Dendritic cell treated with granulocyte-macrophage colony-stimulating factor and Interleukin-4, amounts not matched to agents 40 ng/mL and 50 ng/mL, for 4 days (primary cell): ENCODE results near the gene BMP7.

Source experiments
- H3K27ac Mint-ChIP-seq: one replicate; pipeline ENCODE4 v1.8.0; 2022; ENCODE audit warnings: mild to moderate bottlenecking, mixed read lengths
- H3K27me3 Mint-ChIP-seq: one replicate; pipeline ENCODE4 v1.8.0; 2022; ENCODE audit warnings: mild to moderate bottlenecking, mixed read lengths
- H3K36me3 Mint-ChIP-seq: one replicate; pipeline ENCODE4 v1.8.0; 2022; ENCODE audit warnings: low read depth, mixed read lengths
- H3K4me1 Mint-ChIP-seq: one replicate; pipeline ENCODE4 v1.8.0; 2022; ENCODE audit warnings: low read depth, mixed read lengths
- H3K4me3 Mint-ChIP-seq: one replicate; pipeline ENCODE4 v1.8.0; 2022; ENCODE audit warnings: mild to moderate bottlenecking, moderate library complexity, mixed read lengths
- H3K9me3 Mint-ChIP-seq: one replicate; pipeline ENCODE4 v1.8.0; 2022; ENCODE audit warnings: mixed read lengths
- intact Hi-C: fragments of 100-400 bp; cut with micrococcal nuclease; formaldehyde crosslinking; loops from one replicate; pipeline ENCODE4 v1.15.0; 2022

Gene BMP7

GRCh38 chr20:57266291-57267157 is at the start of gene BMP7:
BMP7 (minus strand) TSS chr20:57266641; CDS start chr20:57266122, 519 bp downstream.
- H3K36me3 Mint-ChIP-seq: no peaks in the 10 kb centered on the region
- H3K4me3 Mint-ChIP-seq: no peak within 1 kb of the TSS
- no peaks in the 10 kb centered on the region for H3K9me3 Mint-ChIP-seq
- H3K27ac Mint-ChIP-seq: no peak within 1 kb of the TSS
- peaks cover 86% of the 10 kb centered on the region for H3K27me3 Mint-ChIP-seq
- H3K4me1 Mint-ChIP-seq: no peaks in the 10 kb centered on the region
- intact Hi-C loops: no loop called here

- Mint-ChIP-seq H3K4me1 (no peaks in the 10 kb centered on the region), H3K9me3 (no peaks in the 10 kb centered on the region), H3K27ac (no peak overlapping the region), H3K27me3 (peaks cover 9% of the 10 kb centered on the region), H3K36me3 (no peaks in the 10 kb centered on the region), H3K4me3 (no peak overlapping the region)
- intact Hi-C loops: no loop called here
Measured at GRCh38 chr20:57315976-57316480, 49.6 kb upstream of the BMP7 start.

GRCh38 chr20:57315083-57315975 is 48.9 kb upstream of the BMP7 start:
- no peaks in the 10 kb centered on the region for H3K36me3 Mint-ChIP-seq
- H3K4me1 Mint-ChIP-seq: no peaks in the 10 kb centered on the region
- H3K27me3 Mint-ChIP-seq: peaks cover 6% of the 10 kb centered on the region
- no peak overlapping the region for H3K27ac Mint-ChIP-seq
- no peak overlapping the region for H3K4me3 Mint-ChIP-seq
- no peaks in the 10 kb centered on the region for H3K9me3 Mint-ChIP-seq
- intact Hi-C loops: no loop called here

GRCh38 chr20:57313951-57314350 is 47.5 kb upstream of the BMP7 start:
- H3K4me3 Mint-ChIP-seq: no peak overlapping the region
- peaks cover 7% of the 10 kb centered on the region for H3K27me3 Mint-ChIP-seq
- no peak overlapping the region for H3K27ac Mint-ChIP-seq
- no peaks in the 10 kb centered on the region for H3K9me3 Mint-ChIP-seq
- no peaks in the 10 kb centered on the region for H3K4me1 Mint-ChIP-seq
- intact Hi-C loops: no loop called here
- H3K36me3 Mint-ChIP-seq: no peaks in the 10 kb centered on the region

- Mint-ChIP-seq H3K27ac (no peak overlapping the region), H3K27me3 (peaks cover 5% of the 10 kb centered on the region), H3K9me3 (no peaks in the 10 kb centered on the region), H3K4me1 (no peaks in the 10 kb centered on the region), H3K4me3 (no peak overlapping the region), H3K36me3 (no peaks in the 10 kb centered on the region)
- intact Hi-C loops: no loop called here
Measured at GRCh38 chr20:57313230-57313629, 46.8 kb upstream of the BMP7 start.

- intact Hi-C loops: no loop called here
- H3K9me3 Mint-ChIP-seq: no peaks in the 10 kb centered on the region
- H3K4me3 Mint-ChIP-seq: no peak overlapping the region
- no peak overlapping the region for H3K27ac Mint-ChIP-seq
- H3K4me1 Mint-ChIP-seq: no peaks in the 10 kb centered on the region
- peaks cover 7% of the 10 kb centered on the region for H3K27me3 Mint-ChIP-seq
- H3K36me3 Mint-ChIP-seq: no peaks in the 10 kb centered on the region
Measured at GRCh38 chr20:57312138-57312537, 45.7 kb upstream of the BMP7 start.

- H3K4me3 Mint-ChIP-seq: no peak overlapping the region
- no peaks in the 10 kb centered on the region for H3K36me3 Mint-ChIP-seq
- no peaks in the 10 kb centered on the region for H3K4me1 Mint-ChIP-seq
- intact Hi-C loops: no loop called here
- no peak overlapping the region for H3K27ac Mint-ChIP-seq
- no peaks in the 10 kb centered on the region for H3K9me3 Mint-ChIP-seq
- peaks cover 7% of the 10 kb centered on the region for H3K27me3 Mint-ChIP-seq
Measured at GRCh38 chr20:57310821-57311514, 44.5 kb upstream of the BMP7 start.

- no peak overlapping the region for H3K27ac Mint-ChIP-seq
- intact Hi-C loops: no loop called here
- H3K27me3 Mint-ChIP-seq: peaks cover 7% of the 10 kb centered on the region
- H3K9me3 Mint-ChIP-seq: no peaks in the 10 kb centered on the region
- H3K4me1 Mint-ChIP-seq: no peaks in the 10 kb centered on the region
- H3K4me3 Mint-ChIP-seq: no peak overlapping the region
- H3K36me3 Mint-ChIP-seq: no peaks in the 10 kb centered on the region
Measured at GRCh38 chr20:57309544-57310115, 43.2 kb upstream of the BMP7 start.

GRCh38 chr20:57308451-57309271 is 42.2 kb upstream of the BMP7 start:
- intact Hi-C loops: no loop called here
- H3K4me3 Mint-ChIP-seq: no peak overlapping the region
- H3K27me3 Mint-ChIP-seq: peaks cover 5% of the 10 kb centered on the region
- no peaks in the 10 kb centered on the region for H3K9me3 Mint-ChIP-seq
- no peaks in the 10 kb centered on the region for H3K4me1 Mint-ChIP-seq
- no peaks in the 10 kb centered on the region for H3K36me3 Mint-ChIP-seq
- H3K27ac Mint-ChIP-seq: no peak overlapping the region

- H3K9me3 Mint-ChIP-seq: no peaks in the 10 kb centered on the region
- no peaks in the 10 kb centered on the region for H3K4me1 Mint-ChIP-seq
- no peaks in the 10 kb centered on the region for H3K36me3 Mint-ChIP-seq
- no peak overlapping the region for H3K27ac Mint-ChIP-seq
- H3K27me3 Mint-ChIP-seq: peaks cover 5% of the 10 kb centered on the region
- no peak overlapping the region for H3K4me3 Mint-ChIP-seq
- intact Hi-C loops: no loop called here
Measured at GRCh38 chr20:57306747-57307146, 40.3 kb upstream of the BMP7 start.

GRCh38 chr20:57301026-57301425 is 34.6 kb upstream of the BMP7 start:
- Mint-ChIP-seq H3K27ac (no peak overlapping the region), H3K4me1 (no peaks in the 10 kb centered on the region), H3K36me3 (no peaks in the 10 kb centered on the region), H3K9me3 (no peaks in the 10 kb centered on the region), H3K4me3 (no peak overlapping the region), H3K27me3 (no peaks in the 10 kb centered on the region)
- intact Hi-C loops: no loop called here

- intact Hi-C loops: no loop called here
- Mint-ChIP-seq H3K9me3 (no peaks in the 10 kb centered on the region), H3K27me3 (peaks cover 3% of the 10 kb centered on the region), H3K4me1 (no peaks in the 10 kb centered on the region), H3K4me3 (no peak overlapping the region), H3K36me3 (no peaks in the 10 kb centered on the region), H3K27ac (no peak overlapping the region)
Measured at GRCh38 chr20:57298457-57298856, 32.0 kb upstream of the BMP7 start.

GRCh38 chr20:57294550-57294949 is 28.1 kb upstream of the BMP7 start:
- Mint-ChIP-seq H3K9me3 (no peaks in the 10 kb centered on the region), H3K4me1 (no peaks in the 10 kb centered on the region), H3K27me3 (peaks cover 12% of the 10 kb centered on the region), H3K36me3 (no peaks in the 10 kb centered on the region), H3K4me3 (no peak overlapping the region), H3K27ac (no peak overlapping the region)
- intact Hi-C loops: no loop called here
